Endometrium (tissue), 2 donors: Measurements from ENCODE around the gene TSPAN3.

Experiments used
- FAIRE-seq: peaks from 2 replicates; lab custom pipeline; 2012; peaks lifted over from hg19 to GRCh38; lab: Jason Lieb, UNC
- donor health status: control.
- donor health status: control.

TSPAN3 gene

DNA sequence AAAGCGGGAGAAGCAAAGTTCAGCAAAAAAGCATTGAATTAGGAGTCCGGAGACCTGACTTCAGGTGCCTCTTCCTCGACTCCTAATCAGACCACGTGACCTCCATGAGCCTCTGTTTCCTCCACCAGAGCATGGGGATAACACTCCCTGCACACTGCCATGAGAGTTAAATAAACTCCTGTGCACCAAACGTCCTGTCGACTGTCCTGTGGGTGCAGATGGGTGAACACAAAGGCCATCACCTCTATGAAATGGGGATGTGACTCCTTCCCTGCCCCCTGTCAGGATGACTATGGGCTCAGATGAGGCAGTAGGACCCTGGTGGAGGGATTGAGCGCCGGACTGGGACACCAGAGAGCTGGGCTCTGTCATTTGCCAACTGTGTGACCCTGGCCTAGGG lies 13.5 kb upstream of the TSPAN3 start:
- FAIRE-seq = no peak

GRCh38 chr15:77083381-77084160 lies 12.7 kb upstream of the TSPAN3 start:
- FAIRE-seq = no peak

- FAIRE-seq = no peak
Observed at GRCh38 chr15:77081971-77082370, 11.1 kb upstream of the TSPAN3 start.

DNA sequence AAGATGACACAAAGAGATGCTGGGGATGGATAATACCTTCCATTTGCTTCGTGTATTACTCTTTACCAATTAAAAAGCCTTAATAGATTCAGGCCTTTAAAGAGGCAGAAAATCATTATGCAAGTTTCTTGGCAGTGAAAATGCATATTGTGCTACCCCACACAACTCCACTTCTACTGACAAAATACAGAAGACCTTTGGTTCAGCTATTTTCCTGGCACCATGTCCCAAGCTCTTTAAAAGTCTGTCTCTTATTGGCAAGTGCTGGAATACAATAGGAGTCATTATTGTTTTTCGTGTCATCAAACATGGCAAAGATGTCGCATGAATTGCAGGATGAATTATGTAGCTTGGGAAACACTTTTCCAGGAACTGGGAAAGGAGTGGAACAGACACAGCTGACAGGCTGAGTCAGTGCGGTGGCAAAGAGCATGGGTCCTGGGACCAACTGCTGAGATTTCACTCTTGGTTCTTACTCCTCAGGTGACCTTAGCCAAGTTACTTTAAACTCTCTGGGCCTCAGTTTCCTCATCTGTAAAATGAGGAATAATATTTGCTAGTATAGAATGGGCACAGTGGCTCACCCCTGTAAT lies 5.5 kb upstream of the TSPAN3 start:
- FAIRE-seq = no peak

DNA sequence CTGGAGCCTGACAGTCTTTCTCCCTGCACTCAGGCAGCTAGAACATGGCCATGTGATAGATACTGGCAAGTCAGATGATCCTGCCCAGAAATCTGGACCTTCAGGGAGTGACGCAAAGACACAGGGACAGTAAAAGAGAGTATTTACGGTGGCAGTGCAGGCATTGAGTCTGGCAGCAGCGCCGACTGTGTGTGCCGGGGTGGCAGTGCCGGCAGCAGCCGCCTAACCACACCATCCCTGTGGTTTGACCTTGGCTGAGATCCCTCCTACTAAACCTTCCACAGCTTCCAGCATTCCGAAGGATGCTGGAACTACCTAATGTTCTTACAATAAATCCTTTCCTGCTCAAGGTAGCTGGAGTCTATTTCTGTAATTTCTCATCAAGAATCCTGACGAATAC lies 4.6 kb upstream of the TSPAN3 start:
- no peak for FAIRE-seq

DNA sequence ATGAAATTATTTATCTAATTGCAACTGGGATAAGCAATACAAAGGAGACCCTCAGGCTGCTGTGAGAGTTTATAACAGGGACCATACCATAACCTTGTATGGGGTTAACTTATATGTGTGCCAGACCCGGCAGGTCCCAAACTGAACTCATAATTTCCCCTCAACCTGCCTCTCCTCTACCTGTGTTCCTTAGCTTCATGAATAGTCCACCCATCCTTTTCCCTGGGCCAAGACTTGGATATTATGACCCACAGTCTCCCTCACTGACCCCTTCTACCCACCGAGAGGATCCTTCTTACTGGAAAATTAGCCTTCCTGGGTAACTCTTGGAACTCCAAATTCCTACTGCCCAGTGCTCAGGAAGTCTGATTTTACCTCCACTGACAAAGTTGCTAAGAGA lies 3.4 kb upstream of the TSPAN3 start:
- no peak for FAIRE-seq

- FAIRE-seq = no peak
Observed at GRCh38 chr15:77071305-77072223, 655 bp upstream of the TSPAN3 start.

DNA sequence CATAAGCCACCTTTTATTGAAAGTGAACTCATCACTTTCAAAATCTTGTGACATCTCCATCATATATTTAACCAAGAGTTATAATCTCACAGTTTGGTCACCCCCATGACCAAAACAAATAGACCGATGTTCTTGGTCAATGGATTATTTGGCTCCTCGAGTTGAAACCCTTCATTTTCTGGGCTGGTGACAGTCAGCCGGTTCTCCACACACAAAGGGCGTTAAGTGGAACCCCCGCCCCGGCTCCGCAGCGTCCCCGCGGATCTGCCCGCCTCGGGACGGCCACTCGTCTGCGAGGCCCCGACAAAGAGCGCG lies 772 bp downstream of the TSPAN3 start:
- no peak for FAIRE-seq

- no peak for FAIRE-seq
Observed at GRCh38 chr15:77069521-77070121, 1.3 kb downstream of the TSPAN3 start.

GRCh38 chr15:77068633-77069032 lies 2.3 kb downstream of the TSPAN3 start:
- no peak for FAIRE-seq

DNA sequence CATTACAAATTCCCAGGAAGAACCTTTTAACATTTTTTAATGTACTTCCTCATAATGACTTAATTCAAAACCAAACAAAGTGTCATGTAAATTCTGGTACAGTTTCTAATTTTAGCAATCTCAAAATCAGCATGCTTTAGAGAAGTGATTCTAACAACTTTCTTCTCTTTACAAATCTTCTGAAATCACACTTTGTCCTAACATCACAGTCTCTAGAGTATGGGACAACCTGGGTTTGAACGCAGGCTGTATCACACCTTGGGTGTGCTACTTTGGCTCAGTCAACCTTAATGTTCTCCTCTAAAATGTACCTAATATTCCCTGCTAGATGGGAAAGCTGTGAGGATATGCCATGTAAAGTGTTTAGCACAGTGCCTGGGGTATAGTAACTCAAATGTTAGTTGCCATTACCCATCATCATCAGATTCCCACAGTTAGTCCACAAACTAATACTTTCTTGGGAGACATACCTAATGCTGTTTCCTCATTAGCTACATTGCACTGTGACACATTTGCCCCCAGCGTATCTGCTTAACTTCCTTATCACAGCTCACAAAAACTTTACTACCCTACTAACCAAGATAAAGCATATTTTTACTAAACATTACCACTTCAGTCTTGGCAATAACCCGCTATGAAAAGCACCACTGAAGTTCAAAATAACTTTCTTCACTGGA lies 3.1 kb downstream of the TSPAN3 start:
- FAIRE-seq = no peak

GRCh38 chr15:77066971-77067690 lies 3.8 kb downstream of the TSPAN3 start:
- FAIRE-seq = no peak

DNA sequence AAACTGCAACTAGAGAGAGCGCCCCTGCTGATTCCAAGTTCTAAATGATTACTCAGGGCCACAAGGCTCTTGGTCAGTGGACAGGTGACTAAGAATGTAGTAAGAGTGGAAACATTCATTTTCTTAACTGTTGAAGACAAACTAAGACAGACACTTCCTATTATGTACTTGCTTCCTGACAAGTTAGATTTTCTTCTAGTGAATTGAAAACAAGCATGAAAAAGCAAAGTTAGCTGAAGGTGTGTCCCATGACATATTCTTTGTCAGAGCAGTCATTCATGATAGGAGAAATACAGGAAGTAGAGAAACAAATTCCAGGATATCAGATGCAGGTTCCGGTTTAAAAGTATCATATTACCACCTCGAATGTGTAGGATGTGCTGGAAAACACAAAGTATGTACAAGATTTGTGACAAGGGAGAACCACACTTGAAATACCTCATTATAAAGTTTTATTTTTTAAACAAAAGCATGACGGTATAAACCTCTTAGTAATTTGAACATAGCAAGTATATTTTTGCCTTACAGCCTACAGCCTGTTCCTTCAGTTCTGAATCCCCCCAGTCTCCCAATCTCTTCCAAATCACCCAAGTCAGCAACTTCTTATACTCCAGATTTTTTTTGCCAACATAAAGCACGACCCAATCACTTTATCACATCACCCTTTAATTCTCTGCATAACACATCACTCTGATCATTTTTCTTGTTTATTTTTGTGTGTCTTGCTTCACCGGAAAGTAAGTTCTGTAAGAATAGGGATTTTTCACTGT lies 6.2 kb downstream of the TSPAN3 start:
- no peak for FAIRE-seq

DNA sequence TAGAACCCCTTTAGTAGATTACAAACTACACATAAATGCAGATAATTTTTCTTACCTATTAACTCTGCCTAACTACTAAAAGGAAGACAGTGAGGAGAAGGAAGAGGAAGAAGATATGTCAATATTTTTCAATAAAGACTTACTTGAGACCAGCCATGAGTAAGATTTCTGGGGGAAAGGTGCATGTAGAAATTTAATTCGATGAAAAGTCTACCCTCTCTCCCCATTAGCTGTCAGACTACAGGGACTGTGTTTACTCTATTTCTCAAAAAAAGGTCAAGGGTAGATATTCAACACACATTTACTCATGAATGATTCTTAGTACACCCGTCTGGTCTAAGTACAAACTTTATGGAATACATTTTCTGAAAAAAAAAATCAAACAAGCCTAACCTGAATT lies 6.8 kb downstream of the TSPAN3 start:
- FAIRE-seq = no peak

GRCh38 chr15:77063249-77063648 lies 7.7 kb downstream of the TSPAN3 start:
- FAIRE-seq = no peak

- no peak for FAIRE-seq
Observed at GRCh38 chr15:77060546-77060945, 10.4 kb downstream of the TSPAN3 start.

DNA sequence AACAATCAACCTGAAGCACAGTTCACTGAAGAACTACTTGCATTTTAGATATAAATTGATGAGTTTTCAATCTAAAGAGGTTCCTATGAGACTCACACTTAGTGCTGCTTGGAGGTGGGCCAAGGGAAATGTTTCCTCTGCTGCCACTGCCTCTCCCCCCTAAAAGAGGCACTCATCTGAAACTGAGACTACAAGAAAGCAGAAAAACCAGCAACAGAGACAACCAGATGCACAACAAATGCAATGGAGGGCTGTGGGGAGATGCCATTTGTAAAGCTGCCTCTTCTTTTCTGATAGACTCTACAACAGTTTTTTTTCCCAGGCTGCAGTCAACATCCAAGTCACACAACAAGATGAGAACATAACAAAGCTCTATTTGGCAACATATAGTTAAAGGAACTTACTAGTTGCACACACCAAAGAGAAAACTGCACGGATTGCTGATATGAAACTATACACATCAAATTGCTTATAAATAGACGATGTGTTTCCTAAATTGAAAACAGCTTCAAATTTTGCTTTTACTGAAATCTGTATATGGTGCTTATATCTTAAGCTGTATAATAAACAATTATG lies 11.0 kb downstream of the TSPAN3 start:
- no peak for FAIRE-seq

- FAIRE-seq = no peak
Observed at GRCh38 chr15:77058468-77058867, 12.4 kb downstream of the TSPAN3 start.

GRCh38 chr15:77057685-77058084 lies 13.2 kb downstream of the TSPAN3 start:
- FAIRE-seq = no peak

DNA sequence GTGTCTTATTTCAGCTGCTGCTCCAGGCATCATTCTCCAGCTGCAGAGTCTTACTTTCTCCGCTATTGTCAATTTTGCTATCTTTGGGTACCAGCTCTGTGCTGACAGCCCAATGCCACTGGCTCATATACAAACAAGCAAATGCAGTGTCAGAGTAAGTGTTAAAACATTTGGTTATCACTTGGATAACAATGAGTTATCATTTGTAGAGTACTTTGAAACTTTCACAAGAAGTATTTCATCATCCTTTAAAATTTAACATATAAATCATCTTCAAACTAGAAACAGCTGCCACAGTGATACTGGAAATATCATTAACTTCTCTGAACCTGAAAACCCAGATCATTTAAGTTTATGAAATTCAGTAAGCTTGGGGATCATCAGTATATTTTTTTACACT lies 13.8 kb downstream of the TSPAN3 start:
- no peak for FAIRE-seq
